ENCODE results near the gene PTHLH.

Gene PTHLH

GRCh38 chr12:27922531-27923139 is 49.9 kb downstream of the PTHLH start:
- no peak overlapping the region for H3K4me3 ChIP-seq (ENCODE audit: low read depth, low read length)
- in situ Hi-C loops (cut with HindIII; ENCODE audit: low sequenced_read_pairs), result no loop called here
- TF ChIP-seq CTCF (IDR thresholded peaks at IDR 0.05; ENCODE audit: low read depth, low read length, missing control alignments), result no peak
- no peak for DNase-seq (ENCODE audit: low read depth)

GRCh38 chr12:27919671-27920235 is 52.8 kb downstream of the PTHLH start:
- in situ Hi-C loops (cut with HindIII; ENCODE audit: low sequenced_read_pairs), result no loop called here
- no peak for DNase-seq (ENCODE audit: low read depth)
- TF ChIP-seq CTCF (IDR thresholded peaks at IDR 0.05; ENCODE audit: low read depth, low read length, missing control alignments), result no peak
- no peak overlapping the region for H3K4me3 ChIP-seq (ENCODE audit: low read depth, low read length)

- TF ChIP-seq CTCF (IDR thresholded peaks at IDR 0.05; ENCODE audit: low read depth, low read length, missing control alignments), result no peak
- no peak overlapping the region for H3K4me3 ChIP-seq (ENCODE audit: low read depth, low read length)
- no peak for DNase-seq (ENCODE audit: low read depth)
- in situ Hi-C loops (cut with HindIII; ENCODE audit: low sequenced_read_pairs), result no loop called here
Measured at GRCh38 chr12:27915536-27915935, 57.0 kb downstream of the PTHLH start.

GRCh38 chr12:27915021-27915420 is 57.5 kb downstream of the PTHLH start:
- in situ Hi-C loops (cut with HindIII; ENCODE audit: low sequenced_read_pairs), result no loop called here
- DNase-seq (ENCODE audit: low read depth), result no peak
- TF ChIP-seq CTCF (IDR thresholded peaks at IDR 0.05; ENCODE audit: low read depth, low read length, missing control alignments), result no peak
- no peak overlapping the region for H3K4me3 ChIP-seq (ENCODE audit: low read depth, low read length)

- DNase-seq (ENCODE audit: low read depth), result no peak
- in situ Hi-C loops (cut with HindIII; ENCODE audit: low sequenced_read_pairs), result no loop called here
- H3K4me3 ChIP-seq (ENCODE audit: low read depth, low read length), result no peak overlapping the region
- no peak for TF ChIP-seq CTCF (IDR thresholded peaks at IDR 0.05; ENCODE audit: low read depth, low read length, missing control alignments)
Measured at GRCh38 chr12:27913999-27914614, 58.4 kb downstream of the PTHLH start.

- DNase-seq (ENCODE audit: low read depth), result no peak
- in situ Hi-C loops (cut with HindIII; ENCODE audit: low sequenced_read_pairs), result no loop called here
- H3K4me3 ChIP-seq (ENCODE audit: low read depth, low read length), result no peak overlapping the region
- no peak for TF ChIP-seq CTCF (IDR thresholded peaks at IDR 0.05; ENCODE audit: low read depth, low read length, missing control alignments)
Measured at GRCh38 chr12:27911397-27911796, 61.1 kb downstream of the PTHLH start.
